Ascending aorta (tissue), 2 donors: ENCODE data around the gene OR4D1. TPM values are rescaled to one million over a fixed set of nuclear protein-coding genes. Genes with fewer than 3 reads are reported as not detected.
A peak's percentile ranks its signal among the peaks of the same experiment; 100 is the strongest.

Source experiments
- DNase-seq, 2 donors: peaks; one replicate each; pipeline ENCODE4 v3.0.0-alpha.2; 2019; ENCODE audit warnings: low spot score in 2 of 2
- H3K27ac ChIP-seq, 2 donors: fragments of 200-600 bp; sonication (generic); one replicate each; pipeline ENCODE4 v1.5.1; 2016 to 2017; ENCODE audit warnings: mild to moderate bottlenecking in 1 of 2
- H3K27me3 ChIP-seq: fragments of 200-600 bp; sonication (generic); one replicate; pipeline ENCODE4 v1.5.1; 2017
- H3K36me3 ChIP-seq, 2 donors: fragments of 200-600 bp; sonication (generic); one replicate each; pipeline ENCODE4 v1.5.1; 2016
- H3K4me1 ChIP-seq, 2 donors: fragments of 200-600 bp; sonication (generic); one replicate each; pipeline ENCODE4 v1.5.1; 2016 to 2017; ENCODE audit warnings: mild to moderate bottlenecking in 1 of 2
- H3K4me3 ChIP-seq, 2 donors: fragments of 200-600 bp; sonication (generic); one replicate each; pipeline ENCODE4 v1.5.1; 2016 to 2017; ENCODE audit warnings: mild to moderate bottlenecking in 1 of 2
- H3K9me3 ChIP-seq, 2 donors: fragments of 200-600 bp; sonication (generic); one replicate each; pipeline ENCODE4 v1.5.1; 2016
- intact Hi-C: fragments of 100-400 bp; cut with DNase I; formaldehyde crosslinking; loops from one replicate; pipeline ENCODE4 v1.15.1; 2023
- total RNA-seq: library from RNA; depleted of rRNA; stranded (reverse); fragments of >200 nt; gene quantifications from one replicate; pipeline ENCODE4 v1.1.0, GENCODE V29; 2016
- TF ChIP-seq, protein P1 (sequence below), 3 experiments: fragments of 200-600 bp in 2 of 3; fragments of 450-650 bp in 1 of 3; sonication (generic) in 2 of 3; IDR thresholded peaks; one replicate each; pipeline ENCODE4 v1.5.1; 2016 to 2019; ENCODE audit warnings: antibody characterized with exemption in 3 of 3, mild to moderate bottlenecking in 1 of 3, moderate library complexity in 1 of 3

The OR4D1 gene
- total RNA-seq, 1 donor from 2014 or later: not detected

DNA sequence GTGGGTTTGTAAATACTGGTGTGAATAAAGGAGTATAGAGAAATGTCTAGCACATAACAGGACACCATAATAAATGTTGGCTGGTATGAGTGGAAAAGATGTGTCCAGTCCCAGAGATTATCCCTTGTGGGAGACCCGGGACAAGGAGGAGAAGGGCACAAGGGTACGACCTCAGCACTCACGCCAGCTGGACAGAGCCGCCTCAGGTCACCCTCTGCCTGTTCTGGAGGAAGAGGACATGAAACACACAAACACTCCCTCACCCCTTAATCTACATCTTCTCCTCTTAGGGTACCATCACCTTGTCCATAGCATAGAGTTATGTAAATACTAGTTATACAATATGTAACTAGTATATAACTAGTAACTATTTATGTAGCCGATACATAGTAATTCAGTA, 38.2 kb upstream of the OR4D1 start:
- Histone ChIP-seq H3K36me3 (no peaks in the 10 kb centered on the region), H3K27me3 (no peaks in the 10 kb centered on the region), H3K27ac (no peak overlapping the region), H3K9me3 (no peaks in the 10 kb centered on the region), H3K4me1 (no peaks in the 10 kb centered on the region), H3K4me3 (no peak overlapping the region)
- DNase-seq: no peak
- TF ChIP-seq, protein P1, sequence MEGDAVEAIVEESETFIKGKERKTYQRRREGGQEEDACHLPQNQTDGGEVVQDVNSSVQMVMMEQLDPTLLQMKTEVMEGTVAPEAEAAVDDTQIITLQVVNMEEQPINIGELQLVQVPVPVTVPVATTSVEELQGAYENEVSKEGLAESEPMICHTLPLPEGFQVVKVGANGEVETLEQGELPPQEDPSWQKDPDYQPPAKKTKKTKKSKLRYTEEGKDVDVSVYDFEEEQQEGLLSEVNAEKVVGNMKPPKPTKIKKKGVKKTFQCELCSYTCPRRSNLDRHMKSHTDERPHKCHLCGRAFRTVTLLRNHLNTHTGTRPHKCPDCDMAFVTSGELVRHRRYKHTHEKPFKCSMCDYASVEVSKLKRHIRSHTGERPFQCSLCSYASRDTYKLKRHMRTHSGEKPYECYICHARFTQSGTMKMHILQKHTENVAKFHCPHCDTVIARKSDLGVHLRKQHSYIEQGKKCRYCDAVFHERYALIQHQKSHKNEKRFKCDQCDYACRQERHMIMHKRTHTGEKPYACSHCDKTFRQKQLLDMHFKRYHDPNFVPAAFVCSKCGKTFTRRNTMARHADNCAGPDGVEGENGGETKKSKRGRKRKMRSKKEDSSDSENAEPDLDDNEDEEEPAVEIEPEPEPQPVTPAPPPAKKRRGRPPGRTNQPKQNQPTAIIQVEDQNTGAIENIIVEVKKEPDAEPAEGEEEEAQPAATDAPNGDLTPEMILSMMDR (IDR thresholded peaks at IDR 0.05): no peak
- intact Hi-C loops: loop anchor here (5.0 to 10.0 kb wide), 2 partner anchors 103 to 865 kb away; partner anchors contain the start of gene SRSF1

DNA sequence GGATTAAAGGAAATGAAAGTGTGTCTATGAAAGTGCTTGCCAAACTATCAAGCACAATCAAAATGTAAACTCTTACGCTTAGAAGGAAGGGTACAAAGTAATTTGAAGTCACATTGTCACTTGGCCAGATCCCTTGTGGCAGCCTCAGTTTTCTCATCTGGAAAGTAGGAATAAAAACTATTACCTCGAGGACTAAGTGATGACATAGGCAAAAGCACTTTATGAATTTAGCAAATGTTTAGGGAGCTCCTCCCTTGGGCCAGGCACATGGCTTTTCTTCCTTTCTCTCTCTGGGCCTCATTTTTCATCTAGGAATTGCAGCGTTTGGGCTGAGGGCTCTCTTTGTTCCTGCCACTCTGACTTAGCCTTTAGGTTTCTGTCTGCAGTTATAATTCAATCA, 36.5 kb upstream of the OR4D1 start:
- Histone ChIP-seq H3K27me3 (no peaks in the 10 kb centered on the region), H3K4me1 (no peaks in the 10 kb centered on the region), H3K4me3 (no peak overlapping the region), H3K9me3 (no peaks in the 10 kb centered on the region), H3K36me3 (no peaks in the 10 kb centered on the region), H3K27ac (no peak overlapping the region)
- intact Hi-C loops: loop anchor here (2.0 to 10.0 kb wide), 4 partner anchors 104 to 981 kb away; partner anchors contain the start of gene SRSF1
- TF ChIP-seq, protein P1 (IDR thresholded peaks at IDR 0.05): no peak
- DNase-seq: no peak

DNA sequence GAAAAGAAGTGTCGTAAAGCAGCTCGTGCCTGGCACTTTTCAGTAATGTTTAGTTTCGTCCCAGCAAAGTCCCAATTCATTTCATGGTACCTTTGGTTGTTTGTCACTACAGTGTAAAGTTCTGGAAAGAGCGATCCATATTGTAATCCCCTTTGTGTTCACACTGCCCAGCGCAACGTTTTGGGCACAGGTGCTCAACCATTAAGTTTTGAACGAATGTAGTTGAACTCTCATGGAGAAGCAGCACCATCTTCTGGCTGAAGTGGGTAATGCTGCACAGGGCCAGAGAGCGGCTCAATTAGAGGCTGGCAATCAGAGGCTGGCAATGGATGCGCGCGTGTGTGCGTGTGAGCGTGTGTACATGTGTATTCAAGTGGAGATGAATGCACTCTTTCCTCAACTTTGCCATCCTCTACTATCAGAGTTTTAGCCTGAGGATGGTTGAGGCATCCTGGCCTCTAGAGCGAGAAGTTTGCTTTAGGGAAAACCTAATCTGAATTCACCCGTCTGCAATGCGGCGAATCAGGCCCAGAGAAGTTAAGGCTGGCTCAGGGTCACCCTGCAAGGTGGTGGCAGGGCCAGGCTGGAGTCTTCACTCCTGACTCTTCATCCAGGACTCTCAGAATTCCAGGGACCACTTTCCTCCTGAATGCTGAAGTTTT, 35.1 kb upstream of the OR4D1 start:
- Histone ChIP-seq H3K4me3 (no peak overlapping the region), H3K27ac (no peak overlapping the region), H3K36me3 (no peaks in the 10 kb centered on the region), H3K4me1 (no peaks in the 10 kb centered on the region), H3K27me3 (no peaks in the 10 kb centered on the region), H3K9me3 (no peaks in the 10 kb centered on the region)
- intact Hi-C loops: loop anchor here (2.0 to 10.0 kb wide), 4 partner anchors 106 to 982 kb away; partner anchors contain the start of gene SRSF1
- peak; percentile 17 to 87 for DNase-seq
- TF ChIP-seq, protein P1 (IDR thresholded peaks at IDR 0.05): peak; percentile 88 to 98 (median 90)

DNA sequence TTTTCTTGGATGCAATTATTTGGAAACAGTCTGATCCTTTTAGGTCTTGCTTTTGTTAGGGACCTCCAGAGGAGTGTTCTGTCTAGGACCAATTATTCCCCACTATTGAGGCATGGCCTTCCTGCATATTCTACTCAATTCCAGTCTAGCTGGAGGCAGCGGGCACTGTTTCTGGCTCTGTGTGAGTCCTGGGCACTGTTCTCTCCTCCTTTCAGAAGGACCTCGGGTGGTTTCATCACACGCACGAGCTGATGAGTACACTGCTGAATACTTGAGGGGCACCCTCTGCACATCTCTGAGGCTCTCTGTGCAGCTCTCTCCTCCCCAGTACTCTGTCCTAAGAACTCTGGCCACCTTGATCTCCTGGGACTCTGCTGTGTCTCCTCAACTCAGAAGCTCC, 34.2 kb upstream of the OR4D1 start:
- Histone ChIP-seq H3K36me3 (no peaks in the 10 kb centered on the region), H3K4me1 (no peaks in the 10 kb centered on the region), H3K27me3 (no peaks in the 10 kb centered on the region), H3K27ac (no peak overlapping the region), H3K4me3 (no peak overlapping the region), H3K9me3 (no peaks in the 10 kb centered on the region)
- no peak for DNase-seq
- TF ChIP-seq, protein P1 (IDR thresholded peaks at IDR 0.05): no peak
- intact Hi-C loops: loop anchor here (2.0 to 10.0 kb wide), 4 partner anchors 107 to 983 kb away; partner anchors contain the start of gene SRSF1

GRCh38 chr17:58117382-58117781, 30.8 kb upstream of the OR4D1 start:
- Histone ChIP-seq H3K27ac (no peak overlapping the region), H3K4me3 (no peak overlapping the region), H3K36me3 (no peaks in the 10 kb centered on the region), H3K9me3 (no peaks in the 10 kb centered on the region), H3K27me3 (no peaks in the 10 kb centered on the region), H3K4me1 (no peaks in the 10 kb centered on the region)
- DNase-seq: no peak
- intact Hi-C loops: loop anchor here (10.0 kb wide), 1 partner anchor 873 kb away; no protein-coding TSS in a partner anchor
- TF ChIP-seq, protein P1 (IDR thresholded peaks at IDR 0.05): no peak
